ENCODE results near the gene NFASC.

DNA sequence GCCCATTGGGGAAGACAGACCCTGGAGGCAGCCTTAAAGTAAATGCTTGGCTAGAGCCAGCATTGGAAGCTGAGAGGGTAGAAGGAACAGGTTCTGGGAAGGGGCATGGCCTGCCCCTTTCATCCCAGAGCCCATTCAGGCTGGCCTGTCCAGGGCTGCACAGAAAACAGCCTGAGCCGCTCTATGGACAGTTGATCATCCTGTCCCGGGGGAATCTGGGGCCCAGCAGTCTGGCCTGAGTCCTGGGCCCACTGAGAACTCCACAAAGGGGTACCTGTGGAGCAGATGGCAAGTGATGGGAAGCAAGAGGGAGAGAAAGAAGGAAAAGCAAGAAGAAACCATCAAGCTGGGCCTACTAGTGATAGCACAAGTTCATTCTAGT, 200.4 kb downstream of the NFASC start:
- TF ChIP-seq, protein P1, sequence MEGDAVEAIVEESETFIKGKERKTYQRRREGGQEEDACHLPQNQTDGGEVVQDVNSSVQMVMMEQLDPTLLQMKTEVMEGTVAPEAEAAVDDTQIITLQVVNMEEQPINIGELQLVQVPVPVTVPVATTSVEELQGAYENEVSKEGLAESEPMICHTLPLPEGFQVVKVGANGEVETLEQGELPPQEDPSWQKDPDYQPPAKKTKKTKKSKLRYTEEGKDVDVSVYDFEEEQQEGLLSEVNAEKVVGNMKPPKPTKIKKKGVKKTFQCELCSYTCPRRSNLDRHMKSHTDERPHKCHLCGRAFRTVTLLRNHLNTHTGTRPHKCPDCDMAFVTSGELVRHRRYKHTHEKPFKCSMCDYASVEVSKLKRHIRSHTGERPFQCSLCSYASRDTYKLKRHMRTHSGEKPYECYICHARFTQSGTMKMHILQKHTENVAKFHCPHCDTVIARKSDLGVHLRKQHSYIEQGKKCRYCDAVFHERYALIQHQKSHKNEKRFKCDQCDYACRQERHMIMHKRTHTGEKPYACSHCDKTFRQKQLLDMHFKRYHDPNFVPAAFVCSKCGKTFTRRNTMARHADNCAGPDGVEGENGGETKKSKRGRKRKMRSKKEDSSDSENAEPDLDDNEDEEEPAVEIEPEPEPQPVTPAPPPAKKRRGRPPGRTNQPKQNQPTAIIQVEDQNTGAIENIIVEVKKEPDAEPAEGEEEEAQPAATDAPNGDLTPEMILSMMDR (IDR thresholded peaks at IDR 0.05; ENCODE audit: extremely low read depth in 1 of 2, insufficient read depth in 1 of 2, low read depth in 1 of 2, low read length in 2 of 2): no peak
- no peak for TF ChIP-seq POLR2AphosphoS5 (IDR thresholded peaks at IDR 0.05; ENCODE audit: insufficient read depth, low read depth, low read length)
- TF ChIP-seq POLR2A (IDR thresholded peaks at IDR 0.05; ENCODE audit: low read depth, low read length): no peak
- TF ChIP-seq MYC (IDR thresholded peaks at IDR 0.05; ENCODE audit: low read depth, low read length): no peak
